GM12865 (cell line): ENCODE measurements around the gene GPSM1.
"Not testable (repeated sequence)": the region's sequence is repeated elsewhere in the genome, so short reads cannot be mapped to it uniquely, and the experiment has no call there.

Source experiments
- DNase-seq: peaks from one replicate; pipeline ENCODE4 v3.0.0; 2010; ENCODE audit warnings: low read depth
- H3K4me3 ChIP-seq: 2 replicates; pipeline ENCODE4 v1.5.1; 2011; ENCODE audit warnings: mild to moderate bottlenecking, low read depth, low read length, control low read depth
- CTCF ChIP-seq: IDR thresholded peaks from 2 replicates; pipeline ENCODE4 v1.5.1; 2011; ENCODE audit warnings: low read length, control low read depth, low read depth, inconsistent platforms; ENCODE audit not compliant: insufficient read depth; ENCODE audit errors: missing control alignments

The GPSM1 gene

GRCh38 chr9:136405481-136405880 is 78.1 kb downstream of the GPSM1 start:
- no peak overlapping the region for H3K4me3 ChIP-seq
- no peak for DNase-seq
- TF ChIP-seq CTCF = no peak

- H3K4me3 ChIP-seq, DNase-seq: not testable (repeated sequence)
Observed at GRCh38 chr9:136405904-136406303, 78.6 kb downstream of the GPSM1 start.

GRCh38 chr9:136407061-136407460 is 79.7 kb downstream of the GPSM1 start:
- not testable (repeated sequence) for DNase-seq, H3K4me3 ChIP-seq

GRCh38 chr9:136407911-136408310 is 80.6 kb downstream of the GPSM1 start:
- no peak for DNase-seq
- no peak overlapping the region for H3K4me3 ChIP-seq
- TF ChIP-seq CTCF = no peak
